ENCODE data around the gene LCN2. TPM values are rescaled to one million over a fixed set of nuclear protein-coding genes. Genes with fewer than 3 reads are reported as not detected.
"Not testable (repeated sequence)": the region's sequence is repeated elsewhere in the genome, so short reads cannot be mapped to it uniquely, and the experiment has no call there.

The LCN2 gene
- total RNA-seq, 2 donors from 2014 or later: 9.3 TPM; not detected in 1

DNA sequence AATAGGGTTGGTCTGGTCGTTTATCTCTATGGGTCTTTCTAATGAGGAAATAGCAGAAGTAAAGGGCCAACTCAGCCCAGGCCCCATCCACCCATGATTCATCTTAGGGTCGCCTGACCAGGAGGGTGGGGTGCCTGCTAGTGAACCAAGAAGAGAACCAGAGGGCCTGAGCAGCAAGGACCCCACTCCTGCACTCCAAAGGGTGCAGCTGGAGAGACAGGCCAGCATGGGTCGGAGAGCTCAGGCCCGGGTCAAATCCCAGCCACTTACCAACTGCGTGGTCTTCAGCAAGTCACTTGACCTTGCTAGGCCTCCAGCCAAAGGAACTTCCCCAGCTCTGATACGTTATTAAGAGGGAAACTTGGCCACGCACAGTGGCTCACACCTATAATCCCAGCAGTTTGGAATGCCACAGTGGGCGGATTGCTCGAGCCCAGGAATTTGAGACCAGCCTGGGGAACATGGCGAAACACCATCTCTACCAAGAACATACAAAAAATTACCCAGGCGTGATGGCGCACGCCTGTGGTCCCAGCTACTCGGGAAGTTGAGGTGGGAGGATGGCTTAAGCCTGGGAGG is 15.1 kb downstream of the LCN2 start:
- ATAC-seq (no peak), DNase-seq (no peak)
- H3K27me3 Mint-ChIP-seq: no peaks in the 10 kb centered on the region
- peaks cover 4% of the 10 kb centered on the region for H3K36me3 Mint-ChIP-seq (ENCODE audit: low read depth)
- no peak overlapping the region for H3K4me3 Mint-ChIP-seq
- no peaks in the 10 kb centered on the region for H3K9me3 ChIP-seq (ENCODE audit: control insufficient read depth, low read length, poor library complexity, severe bottlenecking)
- H3K4me1 Mint-ChIP-seq: peaks cover 19% of the 10 kb centered on the region
- no peak overlapping the region for H3K27ac Mint-ChIP-seq

GRCh38 chr9:128166169-128166568 is 16.9 kb downstream of the LCN2 start:
- no peak overlapping the region for H3K4me3 Mint-ChIP-seq
- peaks cover 15% of the 10 kb centered on the region for H3K4me1 Mint-ChIP-seq
- no peak for ATAC-seq
- no peaks in the 10 kb centered on the region for H3K9me3 ChIP-seq (ENCODE audit: control insufficient read depth, low read length, poor library complexity, severe bottlenecking)
- peaks cover 6% of the 10 kb centered on the region for H3K36me3 Mint-ChIP-seq (ENCODE audit: low read depth)
- DNase-seq: no peak
- no peak overlapping the region for H3K27ac Mint-ChIP-seq
- no peaks in the 10 kb centered on the region for H3K27me3 Mint-ChIP-seq

GRCh38 chr9:128167209-128167608 is 18.0 kb downstream of the LCN2 start:
- no peaks in the 10 kb centered on the region for H3K27me3 Mint-ChIP-seq
- DNase-seq (no peak), ATAC-seq (no peak)
- peaks cover 13% of the 10 kb centered on the region for H3K4me1 Mint-ChIP-seq
- no peaks in the 10 kb centered on the region for H3K9me3 ChIP-seq (ENCODE audit: control insufficient read depth, low read length, poor library complexity, severe bottlenecking)
- H3K4me3 Mint-ChIP-seq: no peak overlapping the region
- no peak overlapping the region for H3K27ac Mint-ChIP-seq
- H3K36me3 Mint-ChIP-seq (ENCODE audit: low read depth): peaks cover 6% of the 10 kb centered on the region

DNA sequence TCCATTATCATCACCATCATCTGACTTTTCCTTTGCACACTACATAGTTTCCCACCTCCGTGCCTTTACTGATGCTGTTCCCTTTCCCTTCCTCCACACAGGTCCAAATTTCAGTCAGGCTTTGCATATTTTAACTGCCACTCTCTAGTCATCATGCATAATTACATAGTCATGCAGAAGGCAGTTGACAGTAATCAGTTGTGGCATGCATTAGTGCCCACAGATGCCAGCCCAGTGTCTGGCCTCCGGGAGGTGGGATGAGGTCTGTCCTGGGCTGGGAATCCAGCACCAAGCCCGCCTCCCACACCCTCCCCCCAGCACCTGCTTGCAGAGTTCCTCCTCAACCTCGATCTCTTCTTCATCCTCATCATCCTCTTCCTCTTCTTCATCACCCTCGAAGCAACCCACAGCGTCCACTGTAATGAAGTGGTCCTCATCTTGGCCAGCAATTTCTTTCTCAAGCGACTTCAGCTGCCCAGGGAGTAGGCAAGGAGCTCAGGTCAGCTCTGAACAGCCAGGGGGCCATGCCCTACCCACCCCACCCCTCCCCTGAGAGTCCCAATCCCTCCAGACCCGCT is 19.6 kb downstream of the LCN2 start:
- ATAC-seq (no peak), DNase-seq (no peak)
- Mint-ChIP-seq H3K4me1 (peaks cover 7% of the 10 kb centered on the region), H3K36me3 (ENCODE audit: low read depth) (peaks cover 4% of the 10 kb centered on the region), H3K27ac (no peak overlapping the region), H3K27me3 (no peaks in the 10 kb centered on the region), H3K4me3 (no peak overlapping the region)
- no peaks in the 10 kb centered on the region for H3K9me3 ChIP-seq (ENCODE audit: control insufficient read depth, low read length, poor library complexity, severe bottlenecking)

DNA sequence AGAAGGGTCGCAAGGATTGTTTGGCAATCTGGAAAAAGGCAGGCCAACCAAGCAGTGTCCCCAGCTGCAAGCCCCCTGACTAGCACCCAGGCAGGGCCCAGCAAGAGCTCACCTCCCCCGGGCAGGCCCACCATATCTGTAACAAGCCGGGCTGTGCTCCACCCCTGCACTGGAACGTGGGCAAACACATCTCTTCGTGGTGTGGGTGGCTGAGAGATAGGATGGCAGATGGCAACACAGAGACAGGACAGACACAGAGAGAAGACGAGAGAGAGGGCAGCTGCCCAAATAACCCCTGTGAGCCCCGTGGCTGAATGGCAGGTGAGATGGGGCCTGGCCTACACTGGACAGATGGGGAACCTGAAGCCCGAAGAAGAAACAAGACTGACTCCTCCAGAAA is 20.2 kb downstream of the LCN2 start:
- H3K27me3 Mint-ChIP-seq: no peaks in the 10 kb centered on the region
- DNase-seq: no peak
- H3K27ac Mint-ChIP-seq: no peak overlapping the region
- no peak overlapping the region for H3K4me3 Mint-ChIP-seq
- peaks cover 7% of the 10 kb centered on the region for H3K4me1 Mint-ChIP-seq
- no peaks in the 10 kb centered on the region for H3K9me3 ChIP-seq (ENCODE audit: control insufficient read depth, low read length, poor library complexity, severe bottlenecking)
- peaks cover 4% of the 10 kb centered on the region for H3K36me3 Mint-ChIP-seq (ENCODE audit: low read depth)
- ATAC-seq: no peak

GRCh38 chr9:128169925-128170324 is 20.7 kb downstream of the LCN2 start:
- no peak for DNase-seq
- no peak overlapping the region for H3K27ac Mint-ChIP-seq
- no peaks in the 10 kb centered on the region for H3K9me3 ChIP-seq (ENCODE audit: control insufficient read depth, low read length, poor library complexity, severe bottlenecking)
- peaks cover 4% of the 10 kb centered on the region for H3K36me3 Mint-ChIP-seq (ENCODE audit: low read depth)
- ATAC-seq: no peak
- H3K27me3 Mint-ChIP-seq: no peaks in the 10 kb centered on the region
- no peak overlapping the region for H3K4me3 Mint-ChIP-seq
- peaks cover 7% of the 10 kb centered on the region for H3K4me1 Mint-ChIP-seq

GRCh38 chr9:128174062-128174461 is 24.8 kb downstream of the LCN2 start:
- Mint-ChIP-seq H3K27ac (no peak overlapping the region), H3K4me3 (no peak overlapping the region), H3K4me1 (peaks cover 3% of the 10 kb centered on the region), H3K27me3 (no peaks in the 10 kb centered on the region), H3K36me3 (ENCODE audit: low read depth) (peaks cover 2% of the 10 kb centered on the region)
- ATAC-seq (no peak), DNase-seq (no peak)
- H3K9me3 ChIP-seq (ENCODE audit: control insufficient read depth, low read length, poor library complexity, severe bottlenecking): no peaks in the 10 kb centered on the region

DNA sequence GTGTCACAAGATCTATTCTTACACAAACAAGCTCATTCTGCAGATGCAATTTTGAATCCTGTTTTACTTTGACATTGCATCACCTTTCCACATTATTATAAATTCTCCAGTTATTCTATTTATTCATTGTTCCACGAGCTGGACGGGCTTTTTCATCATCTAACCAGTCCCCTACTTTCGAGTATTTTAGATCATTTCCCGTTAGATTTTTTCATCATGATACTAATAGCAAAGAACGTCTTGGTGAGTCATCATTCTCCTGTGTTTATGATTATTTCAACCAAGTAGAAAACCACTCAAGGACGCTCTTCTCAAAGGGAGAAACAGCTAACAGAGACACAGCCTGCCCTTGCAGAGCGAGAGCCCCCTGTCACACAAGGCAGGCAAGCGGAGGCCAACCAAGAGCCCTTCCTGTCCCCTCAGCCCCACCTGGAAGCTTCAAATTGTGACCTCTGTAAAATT is 25.9 kb downstream of the LCN2 start:
- DNase-seq (no peak), ATAC-seq (no peak)
- H3K9me3 ChIP-seq (ENCODE audit: control insufficient read depth, low read length, poor library complexity, severe bottlenecking): no peaks in the 10 kb centered on the region
- Mint-ChIP-seq H3K27ac (no peak overlapping the region), H3K4me3 (no peak overlapping the region), H3K36me3 (ENCODE audit: low read depth) (no peaks in the 10 kb centered on the region), H3K4me1 (peaks cover 3% of the 10 kb centered on the region), H3K27me3 (no peaks in the 10 kb centered on the region)

- Mint-ChIP-seq H3K36me3 (ENCODE audit: low read depth) (no peaks in the 10 kb centered on the region), H3K4me1 (peaks cover 3% of the 10 kb centered on the region), H3K27ac (peak overlapping the region; percentile 49), H3K27me3 (no peaks in the 10 kb centered on the region), H3K4me3 (no peak overlapping the region)
- DNase-seq: no peak
- ATAC-seq: no peak
- H3K9me3 ChIP-seq (ENCODE audit: control insufficient read depth, low read length, poor library complexity, severe bottlenecking): no peaks in the 10 kb centered on the region
Measured at GRCh38 chr9:128175726-128176125, 26.5 kb downstream of the LCN2 start.

GRCh38 chr9:128178806-128179431 is 29.7 kb downstream of the LCN2 start:
- H3K27me3 Mint-ChIP-seq: no peaks in the 10 kb centered on the region
- H3K4me1 Mint-ChIP-seq: peaks cover 3% of the 10 kb centered on the region
- H3K36me3 Mint-ChIP-seq (ENCODE audit: low read depth): peaks cover 4% of the 10 kb centered on the region

GRCh38 chr9:128180001-128180400 is 30.7 kb downstream of the LCN2 start:
- Mint-ChIP-seq H3K4me1 (peaks cover 3% of the 10 kb centered on the region), H3K4me3 (no peak overlapping the region), H3K27me3 (no peaks in the 10 kb centered on the region), H3K27ac (no peak overlapping the region), H3K36me3 (ENCODE audit: low read depth) (peaks cover 4% of the 10 kb centered on the region)
- H3K9me3 ChIP-seq (ENCODE audit: control insufficient read depth, low read length, poor library complexity, severe bottlenecking): no peaks in the 10 kb centered on the region
- ATAC-seq (no peak), DNase-seq (no peak)

More at GRCh38 chr9:128178806-128179431, 29.7 kb downstream of the LCN2 start:
- no peaks in the 10 kb centered on the region for H3K9me3 ChIP-seq (ENCODE audit: control insufficient read depth, low read length, poor library complexity, severe bottlenecking)
- no peak overlapping the region for H3K4me3 Mint-ChIP-seq
- DNase-seq (no peak), ATAC-seq (no peak)
- no peak overlapping the region for H3K27ac Mint-ChIP-seq

DNA sequence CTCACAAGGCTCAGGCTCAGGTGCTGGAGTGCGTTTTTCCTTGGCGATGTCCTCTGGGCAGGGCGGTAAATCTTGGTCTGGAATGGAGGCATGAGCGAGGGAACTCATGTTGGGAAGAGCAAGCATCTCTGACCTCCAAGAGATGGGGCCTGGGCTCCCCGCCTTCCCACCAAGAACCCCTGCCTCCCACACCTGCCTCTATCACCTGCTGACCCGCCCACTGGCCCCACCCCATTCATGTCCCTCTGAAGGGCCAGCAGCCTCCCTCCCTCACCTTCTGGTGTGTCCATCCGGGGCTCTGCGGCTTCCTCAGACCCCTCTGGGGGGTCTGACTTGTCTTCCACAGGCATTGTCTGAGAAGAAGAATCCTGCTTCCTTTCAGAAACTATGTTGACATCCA is 31.2 kb downstream of the LCN2 start:
- peaks cover 4% of the 10 kb centered on the region for H3K36me3 Mint-ChIP-seq (ENCODE audit: low read depth)
- DNase-seq: no peak
- no peaks in the 10 kb centered on the region for H3K27me3 Mint-ChIP-seq
- H3K9me3 ChIP-seq (ENCODE audit: control insufficient read depth, low read length, poor library complexity, severe bottlenecking): no peaks in the 10 kb centered on the region
- H3K4me1 Mint-ChIP-seq: no peaks in the 10 kb centered on the region
- H3K4me3 Mint-ChIP-seq: no peak overlapping the region
- no peak for ATAC-seq
- H3K27ac Mint-ChIP-seq: no peak overlapping the region

- not testable (repeated sequence) for ATAC-seq; H3K4me1 Mint-ChIP-seq; H3K27ac Mint-ChIP-seq; H3K36me3 Mint-ChIP-seq (ENCODE audit: low read depth); DNase-seq; H3K27me3 Mint-ChIP-seq; H3K4me3 Mint-ChIP-seq; H3K9me3 ChIP-seq (ENCODE audit: control insufficient read depth, low read length, poor library complexity, severe bottlenecking)
Measured at GRCh38 chr9:128181480-128181879, 32.2 kb downstream of the LCN2 start.
